Fibroblast of lung (primary cell): ENCODE results near the gene UTY.

Source experiments
- EZH2 ChIP-seq: IDR thresholded peaks from 2 replicates; pipeline ENCODE4 v1.5.1; 2012; ENCODE audit warnings: low read length, control low read depth, mild to moderate bottlenecking; ENCODE audit errors: missing control alignments
- TF ChIP-seq, protein P1 (sequence below), 2 donors: IDR thresholded peaks in 1 of 2; conservative IDR thresholded peaks in 1 of 2; 1 replicate in 1 of 2; 2 replicates in 1 of 2; pipeline ENCODE4 v1.5.1; 2011 to 2012; ENCODE audit warnings: low read length in 2 of 2, control low read depth in 1 of 2, inconsistent platforms in 1 of 2, low read depth in 1 of 2, mild to moderate bottlenecking in 1 of 2

DNA sequence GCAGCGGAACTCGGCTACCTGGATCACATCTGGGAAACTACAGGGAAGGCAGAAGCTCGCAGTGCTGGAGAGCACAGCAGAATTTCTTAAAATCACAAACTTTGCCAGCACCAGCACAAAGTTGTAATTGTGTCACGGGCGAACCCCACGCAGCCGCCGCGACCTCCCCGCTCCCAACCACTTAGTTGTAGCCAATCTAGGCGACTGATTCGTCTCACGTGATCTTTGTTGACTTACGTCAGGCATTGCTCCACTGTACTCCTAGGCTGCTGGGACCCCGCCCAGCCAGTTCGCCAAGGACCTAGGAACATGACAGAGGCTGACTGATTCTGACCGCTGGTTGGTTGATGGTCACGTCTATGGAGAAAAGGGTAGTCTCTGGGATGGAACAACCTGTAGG lies at the start of gene UTY:
- TF ChIP-seq, protein P1, sequence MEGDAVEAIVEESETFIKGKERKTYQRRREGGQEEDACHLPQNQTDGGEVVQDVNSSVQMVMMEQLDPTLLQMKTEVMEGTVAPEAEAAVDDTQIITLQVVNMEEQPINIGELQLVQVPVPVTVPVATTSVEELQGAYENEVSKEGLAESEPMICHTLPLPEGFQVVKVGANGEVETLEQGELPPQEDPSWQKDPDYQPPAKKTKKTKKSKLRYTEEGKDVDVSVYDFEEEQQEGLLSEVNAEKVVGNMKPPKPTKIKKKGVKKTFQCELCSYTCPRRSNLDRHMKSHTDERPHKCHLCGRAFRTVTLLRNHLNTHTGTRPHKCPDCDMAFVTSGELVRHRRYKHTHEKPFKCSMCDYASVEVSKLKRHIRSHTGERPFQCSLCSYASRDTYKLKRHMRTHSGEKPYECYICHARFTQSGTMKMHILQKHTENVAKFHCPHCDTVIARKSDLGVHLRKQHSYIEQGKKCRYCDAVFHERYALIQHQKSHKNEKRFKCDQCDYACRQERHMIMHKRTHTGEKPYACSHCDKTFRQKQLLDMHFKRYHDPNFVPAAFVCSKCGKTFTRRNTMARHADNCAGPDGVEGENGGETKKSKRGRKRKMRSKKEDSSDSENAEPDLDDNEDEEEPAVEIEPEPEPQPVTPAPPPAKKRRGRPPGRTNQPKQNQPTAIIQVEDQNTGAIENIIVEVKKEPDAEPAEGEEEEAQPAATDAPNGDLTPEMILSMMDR (conservative IDR thresholded peaks at IDR 0.05 in 1 of 2, IDR thresholded peaks at IDR 0.05 in 1 of 2; ENCODE audit: low read depth in 1 of 2, low read length in 2 of 2), result no peak
- no peak for TF ChIP-seq EZH2
